Neural cell (in vitro differentiated cells): ENCODE measurements around the gene RBM20. TPM values are rescaled to one million over a fixed set of nuclear protein-coding genes. Genes with fewer than 3 reads are reported as not detected.

Experiments
- H2AFZ ChIP-seq: fragments of 200-600, 300-800 bp; sonication (generic), shearing (Covaris generic); 2 replicates; pipeline ENCODE4 v1.6.0; 2014; ENCODE audit warnings: low read depth, mild to moderate bottlenecking, antibody characterized with exemption, low read length, moderate library complexity
- H3F3A ChIP-seq: fragments of 200-600 bp; shearing (Covaris generic); 2 replicates; pipeline ENCODE4 v1.6.1; 2016; ENCODE audit warnings: mild to moderate bottlenecking, moderate library complexity, mixed read lengths, antibody characterized with exemption, low read length; ENCODE audit not compliant: insufficient read depth, poor library complexity, severe bottlenecking
- H3K27ac ChIP-seq: fragments of 200-600, 300-800 bp; sonication (generic), shearing (Covaris generic); 2 replicates; pipeline ENCODE4 v1.5.1; 2014; ENCODE audit warnings: mild to moderate bottlenecking, low read length, moderate library complexity
- H3K27me3 ChIP-seq: fragments of 300-800, 200-600 bp; sonication (generic), shearing (Covaris generic); 2 replicates; pipeline ENCODE4 v1.6.0; 2014; ENCODE audit warnings: mild to moderate bottlenecking, low read depth, low read length, moderate library complexity; ENCODE audit not compliant: insufficient read depth
- H3K36me3 ChIP-seq: fragments of 300-800, 200-600 bp; sonication (generic), shearing (Covaris generic); 2 replicates; pipeline ENCODE4 v1.5.1; 2014; ENCODE audit warnings: mild to moderate bottlenecking, antibody characterized with exemption, low read length, moderate library complexity; ENCODE audit not compliant: insufficient read depth
- H3K4me2 ChIP-seq: fragments of 300-800, 200-600 bp; sonication (generic), shearing (Covaris generic); 2 replicates; pipeline ENCODE4 v1.6.0; 2014; ENCODE audit warnings: mild to moderate bottlenecking, low read length
- H3K4me3 ChIP-seq: fragments of 300-800, 200-600 bp; sonication (generic), shearing (Covaris generic); 2 replicates; pipeline ENCODE4 v1.5.1; 2014; ENCODE audit warnings: mild to moderate bottlenecking, low read length, moderate library complexity
- H3K79me2 ChIP-seq: fragments of 200-600 bp; shearing (Covaris generic); replicated peaks from 2 replicates; pipeline ENCODE4 v1.6.0; 2014; ENCODE audit warnings: mild to moderate bottlenecking, low read length, moderate library complexity; ENCODE audit not compliant: insufficient read depth
- H3K9ac ChIP-seq: fragments of 300-800, 200-600 bp; sonication (generic), shearing (Covaris generic); 2 replicates; pipeline ENCODE4 v1.6.1; 2016; ENCODE audit warnings: mild to moderate bottlenecking, low read length, mixed read lengths
- H3K9me2 ChIP-seq: fragments of 200-600 bp; shearing (Covaris generic); 2 replicates; pipeline ENCODE4 v1.6.1; 2016; ENCODE audit warnings: mild to moderate bottlenecking, low read length, mixed read lengths; ENCODE audit not compliant: insufficient read depth
- H3K9me3 ChIP-seq: fragments of 200-600, 300-800 bp; sonication (generic), shearing (Covaris generic); 2 replicates; pipeline ENCODE4 v1.6.1; 2016; ENCODE audit warnings: mild to moderate bottlenecking, mixed run types, low read length, moderate library complexity, mixed read lengths
- H4K20me1 ChIP-seq: fragments of 200-600 bp; shearing (Covaris generic); 2 replicates; pipeline ENCODE4 v1.6.1; 2016; ENCODE audit warnings: mild to moderate bottlenecking, mixed run types; ENCODE audit not compliant: insufficient read depth
- CTCF ChIP-seq: fragments of 450-650 bp; IDR thresholded peaks from 2 replicates; pipeline ENCODE4 v1.5.1; 2014; ENCODE audit warnings: antibody characterized with exemption, mild to moderate bottlenecking, moderate library complexity; ENCODE audit not compliant: poor library complexity, severe bottlenecking
- EP300 ChIP-seq: fragments of 450-650 bp; conservative IDR thresholded peaks from 2 replicates; pipeline ENCODE4 v1.6.1; 2014; ENCODE audit warnings: antibody characterized with exemption, mild to moderate bottlenecking, moderate library complexity; ENCODE audit not compliant: poor library complexity, severe bottlenecking
- EZH2 ChIP-seq: fragments of 200-600, 300-800 bp; shearing (Covaris generic), sonication (generic); IDR thresholded peaks from 2 replicates; pipeline ENCODE4 v1.6.1; 2014; ENCODE audit warnings: antibody characterized with exemption, low read length, borderline replicate concordance, mild to moderate bottlenecking; ENCODE audit not compliant: insufficient read depth, poor library complexity, severe bottlenecking
- MXI1 ChIP-seq: fragments of 450-650 bp; conservative IDR thresholded peaks from 2 replicates; pipeline ENCODE4 v1.6.1; 2014; ENCODE audit warnings: antibody characterized with exemption, mild to moderate bottlenecking; ENCODE audit not compliant: poor library complexity, severe bottlenecking
- POLR2AphosphoS5 ChIP-seq: IDR thresholded peaks from 2 replicates; pipeline ENCODE4 v1.6.1; 2012
- RAD21 ChIP-seq: fragments of 450-650 bp; conservative IDR thresholded peaks from 2 replicates; pipeline ENCODE4 v1.6.1; 2014; ENCODE audit warnings: antibody characterized with exemption, mild to moderate bottlenecking, moderate library complexity
- REST ChIP-seq: IDR thresholded peaks from 2 replicates; pipeline ENCODE4 v1.6.1; 2012; ENCODE audit warnings: borderline replicate concordance
- SMC3 ChIP-seq: fragments of 450-650 bp; conservative IDR thresholded peaks from 2 replicates; pipeline ENCODE4 v1.6.1; 2014; ENCODE audit warnings: antibody characterized with exemption, mild to moderate bottlenecking, moderate library complexity; ENCODE audit not compliant: poor library complexity
- TAF1 ChIP-seq: IDR thresholded peaks from 2 replicates; pipeline ENCODE4 v1.6.1; 2012; ENCODE audit warnings: low read depth
- polyA plus RNA-seq: library from polyadenylated mRNA; depleted of rRNA; stranded (reverse); fragments of >200 nt; gene quantifications from 2 replicates; pipeline ENCODE4 v1.2.3, GENCODE V29; 2014

The RBM20 gene
- polyA plus RNA-seq, 1 donor from 2014 or later: 0.07 TPM

GRCh38 chr10:110861476-110861875 lies 217.3 kb downstream of the RBM20 start:
- Histone ChIP-seq H3K9me2 (no peaks in the 10 kb centered on the region), H3K27me3 (no peaks in the 10 kb centered on the region), H3K9me3 (no peaks in the 10 kb centered on the region), H2AFZ (no peak overlapping the region), H3K27ac (no peak overlapping the region), H3K4me2 (no peak overlapping the region), H4K20me1 (no peaks in the 10 kb centered on the region), H3K36me3 (no peaks in the 10 kb centered on the region), H3F3A (no peaks in the 10 kb centered on the region), H3K9ac (no peak overlapping the region), H3K4me3 (no peak overlapping the region), H3K79me2 (no peaks in the 10 kb centered on the region)
- TF ChIP-seq CTCF (no peak), TAF1 (no peak), POLR2AphosphoS5 (no peak), EP300 (no peak), EZH2 (no peak), SMC3 (no peak), RAD21 (no peak), MXI1 (no peak)

GRCh38 chr10:110861930-110862649 lies 218.0 kb downstream of the RBM20 start:
- no peak overlapping the region for H2AFZ ChIP-seq
- H3K4me2 ChIP-seq: no peak overlapping the region
- no peaks in the 10 kb centered on the region for H3F3A ChIP-seq
- H3K9ac ChIP-seq: no peak overlapping the region
- H4K20me1 ChIP-seq: no peaks in the 10 kb centered on the region
- H3K4me3 ChIP-seq: no peak overlapping the region
- no peaks in the 10 kb centered on the region for H3K9me2 ChIP-seq
- no peaks in the 10 kb centered on the region for H3K27me3 ChIP-seq
- no peaks in the 10 kb centered on the region for H3K79me2 ChIP-seq
- H3K27ac ChIP-seq: no peak overlapping the region
- H3K36me3 ChIP-seq: no peaks in the 10 kb centered on the region
- no peak for TF ChIP-seq EZH2
- TF ChIP-seq EP300: no peak
- no peak for TF ChIP-seq MXI1
- no peak for TF ChIP-seq POLR2AphosphoS5
- TF ChIP-seq REST: no peak
- TF ChIP-seq TAF1: no peak
- no peak for TF ChIP-seq CTCF
- TF ChIP-seq RAD21: no peak
- no peak for TF ChIP-seq SMC3
- H3K9me3 ChIP-seq: no peaks in the 10 kb centered on the region
